ENCODE results near the gene CD99L2.
"Not testable (repeated sequence)": the region's sequence is repeated elsewhere in the genome, so short reads cannot be mapped to it uniquely, and the experiment has no call there.

GRCh38 chrX:150824352-150824751, 74.1 kb downstream of the CD99L2 start:
- TF ChIP-seq CTCF (IDR thresholded peaks at IDR 0.05); POLR2AphosphoS5 (IDR thresholded peaks at IDR 0.05; ENCODE audit: low read depth, low read length): not testable (repeated sequence)
